GM13977 (cell line): ENCODE measurements around the gene TAF8.

Experiments used
- DNase-seq: peaks from one replicate; pipeline ENCODE4 v3.0.0; 2012; ENCODE audit warnings: low spot score
- CTCF ChIP-seq: IDR thresholded peaks from 2 replicates; pipeline ENCODE4 v1.5.1; 2012; ENCODE audit warnings: mild to moderate bottlenecking, control low read depth; ENCODE audit not compliant: insufficient read depth; ENCODE audit errors: extremely low read depth, missing control alignments
- in situ Hi-C: fragments of 300-500 bp; cut with MboI; formaldehyde crosslinking; loops from one replicate; pipeline ENCODE4 v1.12.0; 2022; ENCODE audit warnings: low sequenced_read_pairs, low pct_unique_long_range_greater_than_20kb, mixed read lengths, inconsistent platforms; ENCODE audit not compliant: unreplicated experiment

TAF8 gene

DNA sequence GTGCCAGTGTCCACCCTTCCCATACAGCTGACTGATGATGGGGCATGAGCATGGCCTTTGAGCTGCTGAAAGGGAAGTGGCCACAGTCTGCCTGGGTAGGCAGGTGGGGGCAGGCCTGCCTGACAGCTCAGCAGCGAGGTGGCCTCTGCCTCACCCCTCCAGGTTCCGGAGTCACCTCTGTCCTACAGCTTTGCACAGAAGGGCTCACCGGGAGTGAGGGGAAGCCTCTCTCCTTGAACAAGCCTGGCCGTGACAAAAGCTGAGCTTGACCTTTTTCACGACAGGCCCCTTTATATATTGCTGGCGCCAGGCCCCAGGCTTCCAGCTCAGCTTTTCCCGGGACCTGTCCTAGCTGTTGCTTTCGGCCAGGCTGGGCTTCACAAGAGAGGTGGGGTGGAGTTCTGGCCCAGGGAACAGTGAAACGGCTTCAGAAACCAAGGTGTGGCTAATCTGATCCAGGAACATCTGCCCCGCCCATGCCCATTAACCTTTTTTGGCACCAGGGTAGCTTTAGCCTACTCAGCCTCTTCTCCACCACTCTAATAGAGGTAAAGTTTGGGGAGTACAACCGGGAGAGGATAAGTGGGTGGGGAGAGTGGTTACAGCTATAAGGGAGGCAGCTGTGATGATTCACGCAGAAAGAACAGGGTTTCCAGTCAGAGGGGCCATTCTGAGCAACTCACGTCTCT is 49.2 kb downstream of the TAF8 start:
- in situ Hi-C loops = no loop called here
- TF ChIP-seq CTCF = no peak
- DNase-seq = no peak

DNA sequence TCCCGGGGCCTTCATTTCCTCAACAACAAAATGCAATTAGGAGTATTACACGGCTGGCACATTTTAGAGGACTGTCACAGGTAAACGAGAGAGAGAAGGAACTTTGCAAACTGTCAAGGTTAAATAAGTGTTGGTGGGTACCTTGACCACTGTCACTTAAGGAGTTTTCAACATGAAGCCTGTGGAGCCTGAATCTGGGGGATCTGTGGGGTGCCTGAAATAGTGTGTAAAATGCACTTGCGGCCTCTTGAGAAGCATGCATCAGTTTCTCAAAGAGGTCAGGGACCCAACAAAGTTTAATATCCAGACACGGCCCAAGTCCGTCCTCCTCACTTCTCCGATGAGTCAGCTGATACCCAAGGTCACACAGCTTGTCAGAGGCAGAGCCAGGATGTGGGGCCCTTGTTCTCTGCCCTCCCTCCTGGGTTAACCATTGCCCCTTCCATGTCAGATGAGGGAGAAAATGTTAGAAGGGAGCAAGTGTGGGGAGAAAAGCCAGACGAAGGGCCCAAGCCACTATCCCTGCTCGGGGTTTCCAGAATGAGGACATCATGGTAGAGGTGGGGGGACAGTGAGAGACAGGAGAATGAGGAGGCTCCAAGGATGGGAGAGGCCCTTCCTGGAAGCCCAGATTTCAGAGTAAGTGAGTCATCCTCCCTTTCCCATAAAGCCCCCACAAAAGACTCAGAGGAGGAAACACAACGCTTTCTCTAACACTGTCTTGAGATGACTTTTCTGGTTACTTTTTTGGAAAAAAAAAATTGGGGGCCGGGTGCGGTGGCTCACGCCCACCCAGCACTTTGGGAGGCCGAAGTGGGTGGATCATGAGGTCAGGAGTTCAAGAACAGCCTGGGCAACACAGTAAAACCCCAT is 49.9 kb downstream of the TAF8 start:
- TF ChIP-seq CTCF = no peak
- DNase-seq = no peak
- in situ Hi-C loops = no loop called here

DNA sequence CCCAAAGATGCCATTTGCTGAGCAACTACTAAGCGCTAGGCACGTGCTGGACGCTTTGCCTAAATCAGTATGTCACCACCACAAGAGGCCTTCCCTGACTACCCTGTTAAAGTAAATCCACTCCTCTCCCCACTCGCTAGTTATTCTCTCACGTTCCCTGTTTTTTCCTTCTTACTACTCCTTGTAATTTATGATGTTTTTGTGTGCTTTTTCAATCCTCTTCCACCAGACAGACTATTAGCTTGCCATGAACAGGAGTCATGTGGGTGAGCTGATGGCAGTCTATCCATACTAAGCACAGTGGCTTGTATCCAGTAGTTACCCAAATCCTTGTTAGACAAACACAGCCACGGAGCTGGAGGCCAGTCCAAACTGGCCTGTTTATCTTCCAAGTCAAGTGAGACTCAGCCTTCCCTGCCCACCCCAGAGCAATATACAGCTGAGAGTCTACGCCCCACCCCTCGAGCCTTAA is 50.9 kb downstream of the TAF8 start:
- no peak for DNase-seq
- no peak for TF ChIP-seq CTCF
- in situ Hi-C loops = no loop called here

DNA sequence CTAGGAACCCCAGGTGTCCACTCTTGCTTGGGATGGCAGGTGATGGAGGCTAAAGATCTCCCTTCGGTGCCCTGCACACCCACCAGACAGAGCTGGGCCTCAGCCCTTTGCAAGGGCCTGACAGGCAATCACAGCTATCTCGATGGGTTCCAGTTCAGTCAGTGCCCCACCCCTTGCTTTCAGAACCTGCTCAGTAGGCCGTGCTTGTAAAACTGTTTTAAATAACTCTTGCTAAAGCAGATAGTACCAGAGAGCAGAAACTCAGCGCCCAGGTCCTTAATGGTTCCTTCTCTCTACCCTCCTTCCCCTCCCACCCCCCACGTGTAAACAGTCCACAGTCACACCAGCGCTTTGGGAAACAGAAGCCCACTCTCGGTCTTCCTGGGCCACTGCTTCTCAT is 52.9 kb downstream of the TAF8 start:
- in situ Hi-C loops = no loop called here
- DNase-seq = no peak
- no peak for TF ChIP-seq CTCF

DNA sequence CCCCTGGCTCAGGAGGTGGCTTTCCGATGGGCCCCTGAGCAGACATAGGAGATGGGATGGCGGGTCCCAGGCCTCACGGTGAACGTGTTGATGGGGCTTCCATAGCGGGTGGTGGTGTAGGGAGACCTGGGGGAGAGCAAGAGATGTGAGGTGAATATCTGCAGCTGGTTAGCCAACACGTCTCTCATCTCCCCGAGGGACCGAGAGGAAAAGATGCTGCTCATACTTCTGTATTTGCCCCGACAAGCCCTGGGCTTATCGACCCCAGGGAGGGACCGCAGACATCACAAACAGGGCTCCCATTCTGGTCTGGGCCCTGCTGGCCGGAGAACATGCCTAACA is 53.4 kb downstream of the TAF8 start:
- in situ Hi-C loops = no loop called here
- DNase-seq = no peak
- no peak for TF ChIP-seq CTCF

GRCh38 chr6:42104095-42104803 is 53.9 kb downstream of the TAF8 start:
- peak; percentile 88 for TF ChIP-seq CTCF
- peak; percentile 91 for DNase-seq
- in situ Hi-C loops = no loop called here
